K562 (cell line): ENCODE results near the gene ZBTB16.

Experiments
- EHMT2 ChIP-seq: fragments of 450-650 bp; IDR thresholded peaks from 2 replicates; pipeline ENCODE4 v1.6.1; 2018; ENCODE audit warnings: antibody characterized with exemption
- JUND ChIP-seq, 2 experiments: IDR thresholded peaks; 2 replicates in 1 of 2; 3 replicates in 1 of 2; pipeline ENCODE4 v1.6.1; 2011; ENCODE audit warnings: borderline replicate concordance in 2 of 2, low read depth in 2 of 2, low read length in 2 of 2, improper control_type of control experiment in 1 of 2, missing biosample characterization in 1 of 2, missing genetic modification characterization in 1 of 2, missing genetic modification reagents in 1 of 2
- RCOR1 ChIP-seq, 2 experiments: IDR thresholded peaks; 2 replicates each; pipeline ENCODE4 v1.6.1; 2012; ENCODE audit warnings: low read depth in 2 of 2, low read length in 2 of 2, borderline replicate concordance in 1 of 2, improper control_type of control experiment in 1 of 2
- SMC3 ChIP-seq: conservative IDR thresholded peaks from 2 replicates; pipeline ENCODE4 v1.6.1; 2011; ENCODE audit warnings: low read depth, low read length, improper control_type of control experiment; ENCODE audit not compliant: insufficient read depth
- SPI1 ChIP-seq: IDR thresholded peaks from 2 replicates; pipeline ENCODE4 v1.6.1; 2011; ENCODE audit warnings: low read depth, low read length, control low read depth, borderline replicate concordance
- TCF3 ChIP-seq: sonication (generic); formaldehyde crosslinking; IDR thresholded peaks from 2 replicates; pipeline ENCODE4 v1.4.0; 2020; ENCODE audit warnings: mild to moderate bottlenecking, missing genetic modification reagents
- TCF7L2 ChIP-seq: fragments of 150-350 bp; IDR thresholded peaks from 2 replicates; pipeline ENCODE4 v1.6.1; 2016; ENCODE audit warnings: low read depth, mild to moderate bottlenecking, low read length, moderate library complexity
- ZNF23 ChIP-seq: fragments of 250-450 bp; sonication (Bioruptor Pico); IDR thresholded peaks from 2 replicates; pipeline ENCODE4 v1.4.0; 2020; ENCODE audit warnings: mild to moderate bottlenecking
- TF ChIP-seq, protein P1 (sequence below): sonication (generic); formaldehyde crosslinking; IDR thresholded peaks from 2 replicates; pipeline ENCODE4 v1.8.1; 2023; ENCODE audit warnings: mild to moderate bottlenecking, missing genetic modification reagents, moderate library complexity
- TF ChIP-seq, protein P2 (sequence below): fragments of 250-450 bp; sonication (Bioruptor Pico); IDR thresholded peaks from 2 replicates; pipeline ENCODE4 v1.4.0; 2020; ENCODE audit warnings: mild to moderate bottlenecking
- TF ChIP-seq, protein P3 (sequence below), 3 experiments: IDR thresholded peaks in 2 of 3; conservative IDR thresholded peaks in 1 of 3; 2 replicates each; pipeline ENCODE4 v1.5.1; 2011 to 2012; ENCODE audit warnings: low read length in 3 of 3, mild to moderate bottlenecking in 3 of 3, control low read depth in 2 of 3, improper control_type of control experiment in 1 of 3, inconsistent platforms in 1 of 3, low read depth in 1 of 3, mixed read lengths in 1 of 3, moderate library complexity in 1 of 3; ENCODE audit not compliant: insufficient read depth in 2 of 3
- TF ChIP-seq, protein P4 (sequence below): fragments of 450-650 bp; formaldehyde crosslinking; IDR thresholded peaks from 2 replicates; pipeline ENCODE4 v1.4.0; 2022; ENCODE audit warnings: missing genetic modification characterization

DNA sequence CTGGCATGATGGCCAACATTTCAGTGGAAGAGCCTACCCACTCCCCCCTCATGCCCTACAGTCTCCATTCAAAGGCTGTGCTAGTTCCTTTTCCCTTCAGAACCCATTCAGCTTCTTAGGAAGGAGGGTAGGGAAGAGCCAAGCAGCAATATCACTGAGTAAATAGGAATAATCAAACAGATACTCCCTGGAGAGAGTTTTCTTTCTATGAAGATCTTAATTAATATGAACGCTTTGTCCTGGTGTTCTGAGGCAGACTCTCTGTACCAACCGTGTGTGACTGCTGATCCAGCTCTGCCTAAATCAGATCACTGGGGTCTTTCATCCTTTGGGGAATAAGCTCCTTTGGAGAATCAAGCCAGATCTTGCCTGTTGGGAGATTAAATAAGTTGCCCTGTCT lies 161.5 kb downstream of the ZBTB16 start:
- TF ChIP-seq JUND (IDR thresholded peaks at IDR 0.05; ENCODE audit: borderline replicate concordance, low read depth, low read length) = no peak
- TF ChIP-seq JUND (tag; IDR thresholded peaks at IDR 0.05; ENCODE audit: borderline replicate concordance, low read depth, low read length) = no peak
- TF ChIP-seq RCOR1 (IDR thresholded peaks at IDR 0.05; ENCODE audit: borderline replicate concordance in 1 of 2, low read depth in 2 of 2, low read length in 2 of 2) = no peak
- TF ChIP-seq EHMT2 = no peak
- TF ChIP-seq SMC3 = no peak
- TF ChIP-seq, protein P1, sequence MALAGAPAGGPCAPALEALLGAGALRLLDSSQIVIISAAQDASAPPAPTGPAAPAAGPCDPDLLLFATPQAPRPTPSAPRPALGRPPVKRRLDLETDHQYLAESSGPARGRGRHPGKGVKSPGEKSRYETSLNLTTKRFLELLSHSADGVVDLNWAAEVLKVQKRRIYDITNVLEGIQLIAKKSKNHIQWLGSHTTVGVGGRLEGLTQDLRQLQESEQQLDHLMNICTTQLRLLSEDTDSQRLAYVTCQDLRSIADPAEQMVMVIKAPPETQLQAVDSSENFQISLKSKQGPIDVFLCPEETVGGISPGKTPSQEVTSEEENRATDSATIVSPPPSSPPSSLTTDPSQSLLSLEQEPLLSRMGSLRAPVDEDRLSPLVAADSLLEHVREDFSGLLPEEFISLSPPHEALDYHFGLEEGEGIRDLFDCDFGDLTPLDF = no peak
- TF ChIP-seq, protein P2, sequence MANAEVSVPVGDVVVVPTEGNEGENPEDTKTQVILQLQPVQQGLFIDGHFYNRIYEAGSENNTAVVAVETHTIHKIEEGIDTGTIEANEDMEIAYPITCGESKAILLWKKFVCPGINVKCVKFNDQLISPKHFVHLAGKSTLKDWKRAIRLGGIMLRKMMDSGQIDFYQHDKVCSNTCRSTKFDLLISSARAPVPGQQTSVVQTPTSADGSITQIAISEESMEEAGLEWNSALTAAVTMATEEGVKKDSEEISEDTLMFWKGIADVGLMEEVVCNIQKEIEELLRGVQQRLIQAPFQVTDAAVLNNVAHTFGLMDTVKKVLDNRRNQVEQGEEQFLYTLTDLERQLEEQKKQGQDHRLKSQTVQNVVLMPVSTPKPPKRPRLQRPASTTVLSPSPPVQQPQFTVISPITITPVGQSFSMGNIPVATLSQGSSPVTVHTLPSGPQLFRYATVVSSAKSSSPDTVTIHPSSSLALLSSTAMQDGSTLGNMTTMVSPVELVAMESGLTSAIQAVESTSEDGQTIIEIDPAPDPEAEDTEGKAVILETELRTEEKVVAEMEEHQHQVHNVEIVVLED (CRISPR knock-in tag) = no peak
- TF ChIP-seq SPI1 = no peak
- TF ChIP-seq, protein P3, sequence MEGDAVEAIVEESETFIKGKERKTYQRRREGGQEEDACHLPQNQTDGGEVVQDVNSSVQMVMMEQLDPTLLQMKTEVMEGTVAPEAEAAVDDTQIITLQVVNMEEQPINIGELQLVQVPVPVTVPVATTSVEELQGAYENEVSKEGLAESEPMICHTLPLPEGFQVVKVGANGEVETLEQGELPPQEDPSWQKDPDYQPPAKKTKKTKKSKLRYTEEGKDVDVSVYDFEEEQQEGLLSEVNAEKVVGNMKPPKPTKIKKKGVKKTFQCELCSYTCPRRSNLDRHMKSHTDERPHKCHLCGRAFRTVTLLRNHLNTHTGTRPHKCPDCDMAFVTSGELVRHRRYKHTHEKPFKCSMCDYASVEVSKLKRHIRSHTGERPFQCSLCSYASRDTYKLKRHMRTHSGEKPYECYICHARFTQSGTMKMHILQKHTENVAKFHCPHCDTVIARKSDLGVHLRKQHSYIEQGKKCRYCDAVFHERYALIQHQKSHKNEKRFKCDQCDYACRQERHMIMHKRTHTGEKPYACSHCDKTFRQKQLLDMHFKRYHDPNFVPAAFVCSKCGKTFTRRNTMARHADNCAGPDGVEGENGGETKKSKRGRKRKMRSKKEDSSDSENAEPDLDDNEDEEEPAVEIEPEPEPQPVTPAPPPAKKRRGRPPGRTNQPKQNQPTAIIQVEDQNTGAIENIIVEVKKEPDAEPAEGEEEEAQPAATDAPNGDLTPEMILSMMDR (IDR thresholded peaks at IDR 0.05 in 2 of 3, conservative IDR thresholded peaks at IDR 0.05 in 1 of 3; ENCODE audit: insufficient read depth in 2 of 3, low read depth in 1 of 3, low read length in 3 of 3) = no peak
- no peak for TF ChIP-seq TCF7L2
- no peak for TF ChIP-seq ZNF23 (CRISPR knock-in tag)
- TF ChIP-seq TCF3 (CRISPR knock-in tag) = no peak
- TF ChIP-seq, protein P4, sequence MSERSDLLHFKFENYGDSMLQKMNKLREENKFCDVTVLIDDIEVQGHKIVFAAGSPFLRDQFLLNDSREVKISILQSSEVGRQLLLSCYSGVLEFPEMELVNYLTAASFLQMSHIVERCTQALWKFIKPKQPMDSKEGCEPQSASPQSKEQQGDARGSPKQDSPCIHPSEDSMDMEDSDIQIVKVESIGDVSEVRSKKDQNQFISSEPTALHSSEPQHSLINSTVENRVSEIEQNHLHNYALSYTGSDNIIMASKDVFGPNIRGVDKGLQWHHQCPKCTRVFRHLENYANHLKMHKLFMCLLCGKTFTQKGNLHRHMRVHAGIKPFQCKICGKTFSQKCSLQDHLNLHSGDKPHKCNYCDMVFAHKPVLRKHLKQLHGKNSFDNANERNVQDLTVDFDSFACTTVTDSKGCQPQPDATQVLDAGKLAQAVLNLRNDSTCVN = no peak
